Astrocyte of the spinal cord (primary cell): ENCODE measurements around the gene DIP2B.

Experiments
- DNase-seq: peaks from one replicate; pipeline ENCODE4 v3.0.0; 2011; ENCODE audit warnings: low read depth, low spot score
- H3K4me3 ChIP-seq: 2 replicates; pipeline ENCODE4 v1.5.1; 2011; ENCODE audit warnings: low read depth, mild to moderate bottlenecking, low read length, moderate library complexity
- CTCF ChIP-seq: IDR thresholded peaks from 2 replicates; pipeline ENCODE4 v1.5.1; 2012; ENCODE audit warnings: low read depth, mild to moderate bottlenecking, low read length, inconsistent platforms
- in situ Hi-C: cut with HindIII; loops from 2 replicates; pipeline ENCODE4 v1.10.0; 2017; ENCODE audit warnings: low sequenced_read_pairs

DIP2B gene

GRCh38 chr12:50627491-50627890, 122.7 kb downstream of the DIP2B start:
- DNase-seq: no peak
- no peak overlapping the region for H3K4me3 ChIP-seq
- in situ Hi-C loops: no loop called here
- no peak for TF ChIP-seq CTCF

- H3K4me3 ChIP-seq: no peak overlapping the region
- DNase-seq: no peak
- in situ Hi-C loops: no loop called here
- no peak for TF ChIP-seq CTCF
These were observed 123.6 kb downstream of the DIP2B start for GRCh38 chr12:50628394-50628793.

GRCh38 chr12:50633955-50634354, 129.2 kb downstream of the DIP2B start:
- no peak overlapping the region for H3K4me3 ChIP-seq
- peak; percentile 74 for DNase-seq
- in situ Hi-C loops: no loop called here
- TF ChIP-seq CTCF: no peak

GRCh38 chr12:50634379-50634778, 129.6 kb downstream of the DIP2B start:
- no peak for TF ChIP-seq CTCF
- in situ Hi-C loops: no loop called here

GRCh38 chr12:50635364-50635763, 130.6 kb downstream of the DIP2B start:
- no peak for TF ChIP-seq CTCF
- no peak overlapping the region for H3K4me3 ChIP-seq
- no peak for DNase-seq
- in situ Hi-C loops: no loop called here

More at GRCh38 chr12:50634379-50634778, 129.6 kb downstream of the DIP2B start:
- no peak overlapping the region for H3K4me3 ChIP-seq
- DNase-seq: no peak

GRCh38 chr12:50635857-50636256, 131.1 kb downstream of the DIP2B start:
- no peak overlapping the region for H3K4me3 ChIP-seq
- no peak for DNase-seq
- in situ Hi-C loops: no loop called here
- TF ChIP-seq CTCF: no peak

GRCh38 chr12:50636505-50636904, 131.7 kb downstream of the DIP2B start:
- no peak for DNase-seq
- no peak overlapping the region for H3K4me3 ChIP-seq
- in situ Hi-C loops: no loop called here
- TF ChIP-seq CTCF: no peak
